ENCODE measurements around the gene HAAO. TPM values are rescaled to one million over a fixed set of nuclear protein-coding genes. Genes with fewer than 3 reads are reported as not detected.

HAAO gene
- polyA plus RNA-seq, 1 experiment = 3.1 TPM

GRCh38 chr2:42813763-42814162 is 21.4 kb upstream of the HAAO start:
- POLR2A ChIA-PET = no interaction called here
- no peak for TF ChIP-seq CTCF (IDR thresholded peaks at IDR 0.05; ENCODE audit: low read depth, low read length)
- CTCF ChIA-PET = interaction anchor here (0.7 to 1.5 kb wide), 8 partner anchors 9 to 763 kb away, joined by 3 to 9 read pairs (median 4); no protein-coding TSS in a partner anchor

GRCh38 chr2:42812899-42813479 is 20.6 kb upstream of the HAAO start:
- no peaks in the 10 kb centered on the region for H3K9me3 ChIP-seq (ENCODE audit: control insufficient read depth, insufficient read depth, low read length)
- H3K27ac ChIP-seq (ENCODE audit: low read depth, low read length) = no peak overlapping the region
- no peak overlapping the region for H3K4me3 ChIP-seq (ENCODE audit: low read depth, low read length)
- TF ChIP-seq CTCF (IDR thresholded peaks at IDR 0.05; ENCODE audit: low read depth, low read length) = peak; percentile 57
- POLR2A ChIA-PET = no interaction called here
- DNase-seq (ENCODE audit: low read depth, low spot score) = no peak
- CTCF ChIA-PET = interaction anchor here (0.5 to 1.5 kb wide), 16 partner anchors 9 to 1067 kb away, joined by 3 to 9 read pairs (median 4); no protein-coding TSS in a partner anchor
- no peaks in the 10 kb centered on the region for H3K27me3 ChIP-seq (ENCODE audit: control insufficient read depth, insufficient read depth, low read length)

More at GRCh38 chr2:42813763-42814162, 21.4 kb upstream of the HAAO start:
- no peak overlapping the region for H3K27ac ChIP-seq (ENCODE audit: low read depth, low read length)
- no peaks in the 10 kb centered on the region for H3K27me3 ChIP-seq (ENCODE audit: control insufficient read depth, insufficient read depth, low read length)
- H3K9me3 ChIP-seq (ENCODE audit: control insufficient read depth, insufficient read depth, low read length) = no peaks in the 10 kb centered on the region
- no peak overlapping the region for H3K4me3 ChIP-seq (ENCODE audit: low read depth, low read length)
- DNase-seq (ENCODE audit: low read depth, low spot score) = no peak

- TF ChIP-seq CTCF (IDR thresholded peaks at IDR 0.05; ENCODE audit: low read depth, low read length) = no peak
- Histone ChIP-seq H3K4me3 (ENCODE audit: low read depth, low read length) (peak overlapping the region; percentile 71), H3K27ac (ENCODE audit: low read depth, low read length) (peak overlapping the region; percentile 94), H3K27me3 (ENCODE audit: control insufficient read depth, insufficient read depth, low read length) (no peaks in the 10 kb centered on the region), H3K9me3 (ENCODE audit: control insufficient read depth, insufficient read depth, low read length) (no peaks in the 10 kb centered on the region)
- POLR2A ChIA-PET = interaction anchor here (0.8 to 2.5 kb wide), 10 partner anchors 8 to 785 kb away, joined by 3 to 11 read pairs (median 4); partner anchors contain the start of genes HAAO and THADA
- CTCF ChIA-PET = interaction anchor here (1.0 to 1.4 kb wide), 2 partner anchors 48 to 418 kb away, joined by 3 read pairs; no protein-coding TSS in a partner anchor
- no peak for DNase-seq (ENCODE audit: low read depth, low spot score)
Measured at GRCh38 chr2:42810971-42811811, 18.8 kb upstream of the HAAO start.

GRCh38 chr2:42810121-42810970 is 18.0 kb upstream of the HAAO start:
- peak; percentile 93 for DNase-seq (ENCODE audit: low read depth, low spot score)
- no peaks in the 10 kb centered on the region for H3K9me3 ChIP-seq (ENCODE audit: control insufficient read depth, insufficient read depth, low read length)
- H3K4me3 ChIP-seq (ENCODE audit: low read depth, low read length) = peak overlapping the region; percentile 71
- no peak for TF ChIP-seq CTCF (IDR thresholded peaks at IDR 0.05; ENCODE audit: low read depth, low read length)
- ChIA-PET POLR2A (interaction anchor here (0.6 to 2.5 kb wide), 12 partner anchors 9 to 785 kb away, joined by 3 to 11 read pairs (median 5); partner anchors contain the start of genes HAAO and THADA), CTCF (interaction anchor here (0.8 to 1.4 kb wide), 4 partner anchors 16 to 419 kb away, joined by 3 to 5 read pairs (median 3); no protein-coding TSS in a partner anchor)
- H3K27me3 ChIP-seq (ENCODE audit: control insufficient read depth, insufficient read depth, low read length) = no peaks in the 10 kb centered on the region
- H3K27ac ChIP-seq (ENCODE audit: low read depth, low read length) = peak overlapping the region; percentile 94

Data from AG04450 (cell line).